ENCODE data around the gene UTP11.

- TF ChIP-seq CTCF (IDR thresholded peaks at IDR 0.05; ENCODE audit: poor library complexity, severe bottlenecking) = no peak
- TF ChIP-seq POLR2AphosphoS5 (IDR thresholded peaks at IDR 0.05) = no peak
Observed at GRCh38 chr1:38021969-38022368, 9.4 kb downstream of the UTP11 start.
